Measurements from ENCODE around the gene RAB35.
"Not testable (repeated sequence)": the region's sequence is repeated elsewhere in the genome, so short reads cannot be mapped to it uniquely, and the experiment has no call there.

Gene RAB35

GRCh38 chr12:120049426-120049825 lies 67.1 kb downstream of the RAB35 start:
- TF ChIP-seq, protein P1, sequence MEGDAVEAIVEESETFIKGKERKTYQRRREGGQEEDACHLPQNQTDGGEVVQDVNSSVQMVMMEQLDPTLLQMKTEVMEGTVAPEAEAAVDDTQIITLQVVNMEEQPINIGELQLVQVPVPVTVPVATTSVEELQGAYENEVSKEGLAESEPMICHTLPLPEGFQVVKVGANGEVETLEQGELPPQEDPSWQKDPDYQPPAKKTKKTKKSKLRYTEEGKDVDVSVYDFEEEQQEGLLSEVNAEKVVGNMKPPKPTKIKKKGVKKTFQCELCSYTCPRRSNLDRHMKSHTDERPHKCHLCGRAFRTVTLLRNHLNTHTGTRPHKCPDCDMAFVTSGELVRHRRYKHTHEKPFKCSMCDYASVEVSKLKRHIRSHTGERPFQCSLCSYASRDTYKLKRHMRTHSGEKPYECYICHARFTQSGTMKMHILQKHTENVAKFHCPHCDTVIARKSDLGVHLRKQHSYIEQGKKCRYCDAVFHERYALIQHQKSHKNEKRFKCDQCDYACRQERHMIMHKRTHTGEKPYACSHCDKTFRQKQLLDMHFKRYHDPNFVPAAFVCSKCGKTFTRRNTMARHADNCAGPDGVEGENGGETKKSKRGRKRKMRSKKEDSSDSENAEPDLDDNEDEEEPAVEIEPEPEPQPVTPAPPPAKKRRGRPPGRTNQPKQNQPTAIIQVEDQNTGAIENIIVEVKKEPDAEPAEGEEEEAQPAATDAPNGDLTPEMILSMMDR (conservative IDR thresholded peaks at IDR 0.05; ENCODE audit: low read length), result no peak
- H3K4me3 ChIP-seq (ENCODE audit: low read length), result no peak overlapping the region
- no peak for DNase-seq (ENCODE audit: low read depth)

DNA sequence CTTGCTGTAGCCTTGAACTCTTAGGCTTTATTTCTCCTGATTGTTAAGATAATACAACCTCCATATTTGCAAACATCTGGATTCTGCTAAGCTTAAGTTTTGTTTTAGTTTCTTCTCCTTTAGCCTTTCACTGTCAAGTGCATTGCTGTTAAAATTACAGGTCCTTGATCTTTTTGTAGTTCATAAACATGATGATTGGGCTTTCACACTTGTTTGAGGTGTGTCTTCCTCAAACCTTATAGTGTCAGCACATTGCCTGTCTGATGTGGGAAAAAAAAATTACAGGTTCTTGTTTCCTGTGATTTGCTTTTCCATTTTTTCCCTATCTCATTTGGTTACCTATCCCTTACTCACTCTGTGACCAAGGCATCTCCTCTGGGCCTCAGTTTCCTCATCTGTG lies 68.3 kb downstream of the RAB35 start:
- TF ChIP-seq, protein P1 (conservative IDR thresholded peaks at IDR 0.05; ENCODE audit: low read length), result no peak

GRCh38 chr12:120047072-120047471 lies 69.5 kb downstream of the RAB35 start:
- TF ChIP-seq, protein P1 (conservative IDR thresholded peaks at IDR 0.05; ENCODE audit: low read length), result no peak
- no peak overlapping the region for H3K4me3 ChIP-seq (ENCODE audit: low read length)
- DNase-seq (ENCODE audit: low read depth), result no peak

More for the DNA sequence above, 68.3 kb downstream of the RAB35 start:
- no peak for DNase-seq (ENCODE audit: low read depth)
- H3K4me3 ChIP-seq (ENCODE audit: low read length), result no peak overlapping the region

DNA sequence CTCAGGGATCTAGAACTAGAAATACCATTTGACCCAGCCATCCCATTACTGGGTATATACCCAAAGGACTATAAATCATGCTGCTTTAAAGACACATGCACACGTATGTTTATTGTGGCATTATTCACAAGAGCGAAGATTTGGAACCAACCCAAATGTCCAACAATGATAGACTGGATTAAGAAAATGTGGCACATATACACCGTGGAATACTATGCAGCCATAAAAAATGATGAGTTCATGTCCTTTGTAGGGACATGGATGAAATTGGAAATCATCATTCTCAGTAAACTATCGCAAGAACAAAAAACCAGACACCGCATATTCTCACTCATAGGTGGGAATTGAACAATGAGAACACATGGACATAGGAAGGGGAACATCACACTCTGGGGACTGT lies 71.2 kb downstream of the RAB35 start:
- not testable (repeated sequence) for H3K4me3 ChIP-seq (ENCODE audit: low read length); DNase-seq (ENCODE audit: low read depth)
